MM.1S (cell line): ENCODE data around the gene PCDHGA5.

ENCODE experiments used
- DNase-seq: peaks from one replicate; pipeline ENCODE4 v3.0.0-alpha.2; 2015
- H2AFZ ChIP-seq: fragments of 300-600 bp; sonication (generic); 2 replicates; pipeline ENCODE4 v1.6.0; 2016; ENCODE audit warnings: antibody characterized with exemption, low read length
- H3F3A ChIP-seq: fragments of 300-600 bp; sonication (generic); 2 replicates; pipeline ENCODE4 v1.6.1; 2016; ENCODE audit warnings: mild to moderate bottlenecking, antibody characterized with exemption, low read length, moderate library complexity, mixed read lengths; ENCODE audit not compliant: insufficient read depth
- H3K27ac ChIP-seq: fragments of 300-600 bp; sonication (generic); 2 replicates; pipeline ENCODE4 v1.5.1; 2016; ENCODE audit warnings: mild to moderate bottlenecking, low read length
- H3K27me3 ChIP-seq: fragments of 300-600 bp; sonication (generic); replicated peaks from 2 replicates; pipeline ENCODE4 v1.6.0; 2016; ENCODE audit warnings: low read length; ENCODE audit not compliant: insufficient read depth
- H3K36me3 ChIP-seq: fragments of 300-600 bp; sonication (generic); replicated peaks from 2 replicates; pipeline ENCODE4 v1.6.1; 2016; ENCODE audit warnings: mild to moderate bottlenecking, low read length, mixed read lengths; ENCODE audit not compliant: insufficient read depth
- H3K4me1 ChIP-seq: fragments of 300-600 bp; sonication (generic); 2 replicates; pipeline ENCODE4 v1.6.1; 2016; ENCODE audit warnings: low read length, mixed read lengths
- H3K4me2 ChIP-seq: fragments of 300-600 bp; sonication (generic); 2 replicates; pipeline ENCODE4 v1.6.0; 2016; ENCODE audit warnings: low read depth, low read length
- H3K4me3 ChIP-seq: fragments of 300-600 bp; sonication (generic); 2 replicates; pipeline ENCODE4 v1.5.1; 2016; ENCODE audit warnings: low read length, mixed read lengths
- H3K79me2 ChIP-seq: fragments of 300-600 bp; sonication (generic); 2 replicates; pipeline ENCODE4 v1.6.1; 2016; ENCODE audit warnings: mixed run types, low read length, mixed read lengths
- H3K9ac ChIP-seq: fragments of 300-600 bp; sonication (generic); 2 replicates; pipeline ENCODE4 v1.6.1; 2016; ENCODE audit warnings: low read length, mixed read lengths
- H3K9me2 ChIP-seq: fragments of 300-600 bp; sonication (generic); replicated peaks from 2 replicates; pipeline ENCODE4 v1.6.1; 2016; ENCODE audit warnings: mild to moderate bottlenecking, low read length, mixed read lengths; ENCODE audit not compliant: insufficient read depth
- H3K9me3 ChIP-seq: fragments of 300-600 bp; sonication (generic); replicated peaks from 2 replicates; pipeline ENCODE4 v1.6.1; 2016; ENCODE audit warnings: mild to moderate bottlenecking, low read length, mixed read lengths; ENCODE audit not compliant: insufficient read depth
- H4K20me1 ChIP-seq: fragments of 300-600 bp; sonication (generic); 2 replicates; pipeline ENCODE4 v1.6.1; 2016; ENCODE audit warnings: mild to moderate bottlenecking, low read length, moderate library complexity, mixed read lengths; ENCODE audit not compliant: insufficient read depth
- CTCF ChIP-seq: fragments of 300-600 bp; sonication (generic); IDR thresholded peaks from 2 replicates; pipeline ENCODE4 v1.5.1; 2016; ENCODE audit warnings: antibody characterized with exemption, low read length, mixed read lengths
- EZH2 ChIP-seq: fragments of 300-600 bp; sonication (generic); optimal IDR thresholded peaks from 2 replicates; pipeline ENCODE3; 2017; ENCODE audit warnings: low read depth, mild to moderate bottlenecking, antibody characterized with exemption, low read length, mixed read lengths
- EZH2phosphoT487 ChIP-seq: fragments of 300-600 bp; sonication (generic); IDR thresholded peaks from 2 replicates; pipeline ENCODE4 v1.6.1; 2018; ENCODE audit warnings: antibody characterized with exemption, low read length

The PCDHGA5 gene

GRCh38 chr5:141359790-141360426 is 4.1 kb upstream of the PCDHGA5 start, which contains the start of gene PCDHGB2:
Gene PCDHGB2, plus strand, starts transcription at chr5:141359994. Its CDS starts 142 bp downstream, at chr5:141360136.
- H3K36me3 ChIP-seq: no peaks in the 10 kb centered on the region
- H3K9me3 ChIP-seq: no peaks in the 10 kb centered on the region
- TF ChIP-seq CTCF (peak; percentile 46), EZH2phosphoT487 (no peak)
- H3K79me2 ChIP-seq: no peaks in the 10 kb centered on the region
- no peaks in the 10 kb centered on the region for H4K20me1 ChIP-seq
- H3K4me3 ChIP-seq: peak within 1 kb of the TSS; percentile 48
- H3K4me1 ChIP-seq: no peaks in the 10 kb centered on the region
- no peak within 1 kb of the TSS for H3K27ac ChIP-seq
- H3K4me2 ChIP-seq: peak within 1 kb of the TSS; percentile 46
- no peaks in the 10 kb centered on the region; the same call in 1 of the 2 replicates for H3K27me3 ChIP-seq
- peak within 1 kb of the TSS; percentile 55; the same call in 1 of the 2 replicates for H2AFZ ChIP-seq
- DNase-seq: peak; percentile 50
- no peaks in the 10 kb centered on the region for H3K9me2 ChIP-seq
- no peak within 1 kb of the TSS for H3K9ac ChIP-seq
- no peaks in the 10 kb centered on the region for H3F3A ChIP-seq

GRCh38 chr5:141360685-141361084 is 3.3 kb upstream of the PCDHGA5 start:
- Histone ChIP-seq H3K4me2 (no peak overlapping the region), H2AFZ (no peak overlapping the region), H3K4me3 (no peak overlapping the region), H3K27ac (no peak overlapping the region), H3K9me2 (no peaks in the 10 kb centered on the region), H3F3A (no peaks in the 10 kb centered on the region), H3K36me3 (no peaks in the 10 kb centered on the region), H3K9me3 (no peaks in the 10 kb centered on the region), H3K4me1 (no peaks in the 10 kb centered on the region), H3K9ac (no peak overlapping the region), H3K79me2 (no peaks in the 10 kb centered on the region), H3K27me3 (no peaks in the 10 kb centered on the region; the same call in 1 of the 2 replicates), H4K20me1 (no peaks in the 10 kb centered on the region)
- TF ChIP-seq EZH2 (no peak), CTCF (no peak), EZH2phosphoT487 (no peak)
- no peak for DNase-seq

GRCh38 chr5:141362719-141363118 is 1.2 kb upstream of the PCDHGA5 start:
- Histone ChIP-seq H3F3A (no peaks in the 10 kb centered on the region), H3K4me2 (no peak overlapping the region), H3K9me3 (no peaks in the 10 kb centered on the region), H3K9ac (no peak overlapping the region), H3K79me2 (no peaks in the 10 kb centered on the region), H3K27me3 (no peaks in the 10 kb centered on the region; the same call in none of the 2 replicates), H3K36me3 (no peaks in the 10 kb centered on the region), H3K4me3 (no peak overlapping the region), H3K4me1 (no peaks in the 10 kb centered on the region), H3K9me2 (no peaks in the 10 kb centered on the region), H4K20me1 (no peaks in the 10 kb centered on the region), H3K27ac (no peak overlapping the region), H2AFZ (no peak overlapping the region)
- DNase-seq: no peak
- no peak for TF ChIP-seq CTCF
- TF ChIP-seq EZH2phosphoT487: no peak
- no peak for TF ChIP-seq EZH2
